Cardiac muscle cell (in vitro differentiated cells and primary cell): Measurements from ENCODE around the gene TMEM132C. TPM values are rescaled to one million over a fixed set of nuclear protein-coding genes. Genes with fewer than 3 reads are reported as not detected.

Source experiments
- DNase-seq, 2 donors: peaks; one replicate each; pipeline versions ENCODE4 v3.0.0 to v3.0.0-alpha.2; 2010 to 2017; ENCODE audit warnings: low read depth in 1 of 2, low spot score in 1 of 2
- H3K27ac ChIP-seq: fragments of 200-600 bp; sonication (generic); 2 replicates; pipeline ENCODE4 v1.5.1; 2016
- H3K27me3 ChIP-seq: fragments of 200-600 bp; sonication (generic); 2 replicates; pipeline ENCODE4 v1.6.0; 2016; ENCODE audit warnings: control low read depth
- H3K36me3 ChIP-seq: fragments of 200-600 bp; sonication (generic); 2 replicates; pipeline ENCODE4 v1.5.1; 2016; ENCODE audit warnings: control low read depth
- H3K4me1 ChIP-seq: fragments of 200-600 bp; sonication (generic); 2 replicates; pipeline ENCODE4 v1.8.1; 2017; ENCODE audit warnings: low read depth, mild to moderate bottlenecking, mixed run types
- H3K4me3 ChIP-seq: fragments of 200-600 bp; sonication (generic); 2 replicates; pipeline ENCODE4 v1.5.1; 2016; ENCODE audit warnings: mild to moderate bottlenecking
- H3K9me3 ChIP-seq: fragments of 200-600 bp; sonication (generic); 2 replicates; pipeline ENCODE4 v1.5.1; 2017; ENCODE audit warnings: low read depth, mild to moderate bottlenecking, control low read depth
- polyA plus RNA-seq: library from polyadenylated mRNA; unstranded; fragments of >200 nt; fragmentation: Nextera tagmentation; extraction: Ambion mirVana; gene quantifications from 2 replicates; pipeline ENCODE4 v1.2.1, GENCODE V29; 2016
- total RNA-seq: library from RNA; depleted of rRNA; stranded (reverse); fragments of >200 nt; gene quantifications from 2 replicates; pipeline ENCODE4 v1.2.3, GENCODE V29; 2016
- TF ChIP-seq, protein P1 (sequence below): IDR thresholded peaks from 2 replicates; pipeline ENCODE4 v1.5.1; 2012; ENCODE audit warnings: low read depth, mild to moderate bottlenecking, low read length

Gene TMEM132C
- total and polyA plus RNA-seq, 2 experiments from 2014 or later: 1.8 to 2.5 TPM

DNA sequence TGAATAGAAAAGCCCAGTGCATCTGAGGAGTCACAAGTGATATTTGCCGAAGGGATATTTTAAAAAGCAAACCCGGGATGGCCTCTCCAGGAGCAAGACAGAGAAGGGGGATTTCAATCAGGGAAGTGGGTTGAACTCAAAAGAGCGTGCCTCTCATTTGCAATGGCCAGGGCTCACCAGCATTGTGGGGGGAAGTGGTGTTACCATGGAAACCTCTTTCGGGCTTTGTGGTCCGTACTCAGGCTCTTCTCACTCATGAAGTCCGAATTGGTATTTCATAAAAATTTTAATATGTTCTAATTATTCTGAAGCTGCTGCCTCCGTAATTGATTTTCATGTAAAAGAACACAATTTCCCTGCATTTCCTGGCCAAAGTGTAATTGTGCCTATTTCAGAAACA lies 476.9 kb downstream of the TMEM132C start:
- no peak overlapping the region for H3K4me3 ChIP-seq
- H3K36me3 ChIP-seq: no peaks in the 10 kb centered on the region
- H3K4me1 ChIP-seq: no peaks in the 10 kb centered on the region
- H3K9me3 ChIP-seq: no peaks in the 10 kb centered on the region
- H3K27ac ChIP-seq: no peak overlapping the region
- no peaks in the 10 kb centered on the region for H3K27me3 ChIP-seq
- no peak for DNase-seq
- TF ChIP-seq, protein P1, sequence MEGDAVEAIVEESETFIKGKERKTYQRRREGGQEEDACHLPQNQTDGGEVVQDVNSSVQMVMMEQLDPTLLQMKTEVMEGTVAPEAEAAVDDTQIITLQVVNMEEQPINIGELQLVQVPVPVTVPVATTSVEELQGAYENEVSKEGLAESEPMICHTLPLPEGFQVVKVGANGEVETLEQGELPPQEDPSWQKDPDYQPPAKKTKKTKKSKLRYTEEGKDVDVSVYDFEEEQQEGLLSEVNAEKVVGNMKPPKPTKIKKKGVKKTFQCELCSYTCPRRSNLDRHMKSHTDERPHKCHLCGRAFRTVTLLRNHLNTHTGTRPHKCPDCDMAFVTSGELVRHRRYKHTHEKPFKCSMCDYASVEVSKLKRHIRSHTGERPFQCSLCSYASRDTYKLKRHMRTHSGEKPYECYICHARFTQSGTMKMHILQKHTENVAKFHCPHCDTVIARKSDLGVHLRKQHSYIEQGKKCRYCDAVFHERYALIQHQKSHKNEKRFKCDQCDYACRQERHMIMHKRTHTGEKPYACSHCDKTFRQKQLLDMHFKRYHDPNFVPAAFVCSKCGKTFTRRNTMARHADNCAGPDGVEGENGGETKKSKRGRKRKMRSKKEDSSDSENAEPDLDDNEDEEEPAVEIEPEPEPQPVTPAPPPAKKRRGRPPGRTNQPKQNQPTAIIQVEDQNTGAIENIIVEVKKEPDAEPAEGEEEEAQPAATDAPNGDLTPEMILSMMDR: no peak

DNA sequence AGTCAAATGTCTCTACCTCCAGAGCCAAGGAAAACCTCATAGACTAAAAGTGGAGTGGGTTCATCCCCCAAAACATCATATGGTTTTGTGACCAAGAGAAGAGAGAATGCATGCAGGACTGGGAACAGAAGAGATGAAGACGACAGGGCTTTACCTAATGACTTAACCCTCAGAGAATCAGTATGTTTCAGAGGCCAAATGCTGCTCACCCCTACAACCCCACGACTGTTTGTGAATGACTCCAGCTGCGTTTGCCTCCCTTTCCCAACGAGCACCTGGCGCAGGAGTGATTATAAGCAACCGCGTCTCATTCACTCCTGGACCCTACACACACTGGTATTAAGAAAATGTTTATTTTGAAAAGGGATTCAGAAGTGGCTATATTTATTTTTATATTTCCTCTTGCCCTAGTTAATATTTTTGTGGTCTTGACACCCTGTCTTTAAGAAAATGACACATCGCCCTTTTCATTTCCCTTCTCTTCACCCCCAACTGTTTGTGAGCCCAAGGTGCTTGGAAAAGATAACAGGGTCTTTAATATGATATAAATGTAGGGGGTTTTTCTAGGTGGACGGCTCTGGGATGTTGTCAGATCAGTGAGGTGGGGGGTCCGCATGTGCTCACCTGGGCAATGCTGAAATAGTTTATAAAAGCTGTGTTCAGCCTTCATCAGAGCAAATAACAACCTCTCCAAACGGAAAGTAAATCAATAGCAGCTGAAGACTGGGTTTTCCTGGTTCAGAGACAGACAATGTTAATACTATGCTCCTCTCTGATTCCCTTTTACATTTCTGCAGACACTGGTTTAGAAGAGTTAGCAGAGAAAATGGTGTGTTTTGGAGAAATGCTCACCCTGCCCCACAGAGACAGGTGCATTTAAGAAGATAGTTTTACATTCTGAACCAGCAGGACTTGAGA lies 479.1 kb downstream of the TMEM132C start:
- no peak for DNase-seq

DNA sequence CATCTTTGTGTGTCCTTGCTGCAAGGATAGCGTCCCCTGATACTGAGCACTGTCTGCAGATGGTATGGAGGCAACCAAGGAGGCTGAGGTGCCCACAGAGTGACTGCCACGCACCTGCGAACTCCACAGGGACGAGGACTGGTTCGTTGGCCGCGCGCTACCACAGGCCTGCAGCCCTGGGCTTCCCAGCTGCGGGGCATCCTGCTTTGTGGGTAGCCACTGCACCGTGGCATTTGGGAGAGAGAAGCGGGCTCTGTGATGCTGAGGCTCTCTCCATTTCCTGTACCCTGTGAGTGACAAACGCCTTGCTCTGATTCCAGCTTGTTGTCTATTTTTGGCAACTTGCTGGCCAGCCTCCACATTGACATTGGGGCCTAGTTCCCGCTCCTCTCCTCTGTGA lies 480.5 kb downstream of the TMEM132C start:
- Histone ChIP-seq H3K27ac (no peak overlapping the region), H3K4me3 (no peak overlapping the region), H3K4me1 (no peaks in the 10 kb centered on the region), H3K9me3 (no peaks in the 10 kb centered on the region), H3K36me3 (no peaks in the 10 kb centered on the region), H3K27me3 (no peaks in the 10 kb centered on the region)
- no peak for DNase-seq
- TF ChIP-seq, protein P1: no peak

More for the DNA sequence above, 479.1 kb downstream of the TMEM132C start:
- H3K36me3 ChIP-seq: no peaks in the 10 kb centered on the region
- no peak overlapping the region for H3K27ac ChIP-seq
- TF ChIP-seq, protein P1: no peak
- no peak overlapping the region for H3K4me3 ChIP-seq
- no peaks in the 10 kb centered on the region for H3K9me3 ChIP-seq
- no peaks in the 10 kb centered on the region for H3K27me3 ChIP-seq
- H3K4me1 ChIP-seq: no peaks in the 10 kb centered on the region

DNA sequence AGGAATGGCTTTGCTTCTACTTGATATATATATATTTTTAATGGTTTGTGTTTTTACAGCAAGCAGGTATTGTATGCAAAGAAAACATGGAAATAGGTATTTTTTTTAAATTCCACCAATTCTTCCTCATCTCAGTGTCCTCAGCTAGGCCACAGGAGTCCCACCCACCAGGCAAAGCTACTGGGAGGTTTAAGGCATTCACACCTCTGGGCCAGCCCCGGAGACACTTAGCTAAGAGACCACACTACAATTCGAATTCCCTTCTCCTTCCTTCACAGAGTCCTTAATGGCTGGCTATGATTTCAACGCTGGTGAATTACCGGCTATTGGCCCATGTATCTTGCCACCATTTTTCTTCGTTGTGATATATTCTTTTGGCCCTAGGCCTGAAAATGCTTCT lies 485.4 kb downstream of the TMEM132C start:
- Histone ChIP-seq H3K36me3 (no peaks in the 10 kb centered on the region), H3K4me1 (no peaks in the 10 kb centered on the region), H3K27me3 (no peaks in the 10 kb centered on the region), H3K9me3 (no peaks in the 10 kb centered on the region), H3K27ac (no peak overlapping the region), H3K4me3 (no peak overlapping the region)
- DNase-seq: no peak
- TF ChIP-seq, protein P1: no peak

DNA sequence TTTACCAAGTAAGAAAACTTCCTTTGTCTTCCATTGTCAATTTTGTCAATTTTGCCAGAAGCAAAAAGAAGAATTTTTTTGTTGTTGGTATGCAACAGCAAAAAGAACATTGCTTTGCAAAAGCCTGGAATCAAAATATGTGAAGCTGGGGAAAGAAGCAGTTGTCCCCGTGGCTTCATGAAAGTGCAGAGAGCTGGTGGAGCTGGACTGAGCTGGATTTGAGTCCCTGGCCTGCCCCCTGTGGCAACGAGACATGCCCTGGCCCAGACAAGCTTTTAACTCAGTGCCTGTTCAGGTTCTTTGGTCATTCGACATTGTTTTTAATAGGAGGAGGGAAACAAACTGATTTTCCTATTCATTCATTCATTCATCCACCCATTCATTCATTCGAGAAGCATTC lies 486.5 kb downstream of the TMEM132C start:
- no peaks in the 10 kb centered on the region for H3K4me1 ChIP-seq
- H3K27ac ChIP-seq: no peak overlapping the region
- H3K4me3 ChIP-seq: no peak overlapping the region
- TF ChIP-seq, protein P1: no peak
- DNase-seq: peak in 1 of 2 donors; percentile 12
- no peaks in the 10 kb centered on the region for H3K36me3 ChIP-seq
- H3K27me3 ChIP-seq: no peaks in the 10 kb centered on the region
- no peaks in the 10 kb centered on the region for H3K9me3 ChIP-seq
